Suppressor macrophage (primary cell): ENCODE results near the gene STARD10.
A peak's percentile ranks its signal among the peaks of the same experiment; 100 is the strongest.

Source experiments
- DNase-seq, 4 experiments: peaks; one replicate each; pipeline ENCODE4 v3.0.0-alpha.2; 2020 to 2022

The STARD10 gene

GRCh38 chr11:72724851-72725723 is 68.8 kb downstream of the STARD10 start:
- peak; percentile 76 to 86 (median 84) for DNase-seq

- DNase-seq: peak; percentile 80 to 90 (median 86)
These were observed 69.8 kb downstream of the STARD10 start for GRCh38 chr11:72724021-72724551.

GRCh38 chr11:72723508-72723907 is 70.3 kb downstream of the STARD10 start:
- DNase-seq: peak; percentile 71 to 85 (median 78)

GRCh38 chr11:72722050-72722748 is 71.6 kb downstream of the STARD10 start:
- DNase-seq: peak; percentile 94 to 97 (median 96)

- peak; percentile 59 to 80 (median 72) for DNase-seq
These were observed 72.2 kb downstream of the STARD10 start for GRCh38 chr11:72721689-72722049.

- no peak for DNase-seq
These were observed 72.6 kb downstream of the STARD10 start for GRCh38 chr11:72721276-72721675.

- DNase-seq: peak in 3 of 4 experiments; percentile 55 to 71 (median 56)
These were observed 73.1 kb downstream of the STARD10 start for GRCh38 chr11:72720784-72721183.

- DNase-seq: peak; percentile 74 to 86 (median 84)
These were observed 73.8 kb downstream of the STARD10 start for GRCh38 chr11:72720047-72720446.

GRCh38 chr11:72719551-72719950 is 74.3 kb downstream of the STARD10 start:
- DNase-seq: no peak

GRCh38 chr11:72719144-72719543 is 74.7 kb downstream of the STARD10 start:
- peak; percentile 59 to 77 (median 64) for DNase-seq

- peak; percentile 72 to 87 (median 84) for DNase-seq
These were observed 75.7 kb downstream of the STARD10 start for GRCh38 chr11:72718101-72718501.

GRCh38 chr11:72716788-72717435 is 76.9 kb downstream of the STARD10 start:
- no peak for DNase-seq

- DNase-seq: no peak
These were observed 77.6 kb downstream of the STARD10 start for GRCh38 chr11:72716290-72716689.

GRCh38 chr11:72712841-72713240 is 81.0 kb downstream of the STARD10 start:
- peak in 2 of 4 experiments; percentile 50 to 51 for DNase-seq

GRCh38 chr11:72712168-72712751 is 81.6 kb downstream of the STARD10 start:
- peak; percentile 91 to 96 (median 96) for DNase-seq

- no peak for DNase-seq
These were observed 82.7 kb downstream of the STARD10 start for GRCh38 chr11:72711141-72711540.

GRCh38 chr11:72710278-72710677 is 83.6 kb downstream of the STARD10 start:
- no peak for DNase-seq

- no peak for DNase-seq
These were observed 84.2 kb downstream of the STARD10 start for GRCh38 chr11:72709478-72710238.

GRCh38 chr11:72707032-72707431 is 86.8 kb downstream of the STARD10 start:
- DNase-seq: no peak

GRCh38 chr11:72706579-72706978 is 87.3 kb downstream of the STARD10 start:
- no peak for DNase-seq
